SK-N-SH (cell line): ENCODE data around the gene CYFIP1. TPM values are rescaled to one million over a fixed set of nuclear protein-coding genes. Genes with fewer than 3 reads are reported as not detected.

ENCODE experiments used
- CTCF ChIA-PET: fragments of 300-600, 350-600 bp; formaldehyde crosslinking; extraction: SDS; loops from one replicate; lab custom pipeline; 2021; lab: Yijun Ruan, JAX
- POLR2A ChIA-PET: fragments of 350-600 bp; sonication (Branson Sonifier 250); formaldehyde crosslinking; extraction: SDS; loops from one replicate; lab custom pipeline; 2020; ENCODE audit warnings: antibody characterized with exemption, inconsistent platforms; lab: Yijun Ruan, JAX
- DNase-seq: peaks from one replicate; pipeline ENCODE4 v3.0.0; 2012
- H2AFZ ChIP-seq: fragments of 200-600 bp; sonication (generic); 2 replicates; pipeline ENCODE4 v1.8.1; 2016; ENCODE audit warnings: antibody characterized with exemption, mild to moderate bottlenecking, low read depth
- H3F3A ChIP-seq: fragments of 200-600 bp; sonication (generic); replicated peaks from 2 replicates; pipeline ENCODE3; 2016; ENCODE audit warnings: antibody characterized with exemption, mild to moderate bottlenecking; ENCODE audit not compliant: insufficient read depth
- H3K27ac ChIP-seq, 2 experiments: fragments of 200-500 bp in 1 of 2; fragments of 200-600 bp in 1 of 2; sonication (Bioruptor generic) in 1 of 2; sonication (generic), shearing (Covaris generic) in 1 of 2; 2 replicates each; pipeline versions ENCODE4 v1.5.1 to v1.6.1; 2014 to 2016; ENCODE audit warnings: low read depth in 2 of 2, inconsistent platforms in 1 of 2, low read length in 1 of 2, mild to moderate bottlenecking in 1 of 2, mixed read lengths in 1 of 2
- H3K27me3 ChIP-seq: fragments of 200-600 bp; sonication (generic), shearing (Covaris generic); 2 replicates; pipeline ENCODE4 v1.6.1; 2016; ENCODE audit warnings: mixed run types; ENCODE audit not compliant: insufficient read depth
- H3K36me3 ChIP-seq, 2 experiments: fragments of 200-500 bp in 1 of 2; fragments of 200-600 bp in 1 of 2; sonication (Bioruptor generic) in 1 of 2; sonication (generic) in 1 of 2; replicated peaks in 1 of 2; 2 replicates each; pipeline versions ENCODE3 to v1.5.1; 2014 to 2016; ENCODE audit warnings: low read length in 1 of 2, mild to moderate bottlenecking in 1 of 2; ENCODE audit not compliant: insufficient read depth in 2 of 2, control insufficient read depth in 1 of 2
- H3K4me1 ChIP-seq, 2 experiments: fragments of 200-500 bp in 1 of 2; fragments of 200-600 bp in 1 of 2; sonication (Bioruptor generic) in 1 of 2; sonication (generic), shearing (Covaris generic) in 1 of 2; 2 replicates each; pipeline versions ENCODE4 v1.5.1 to v1.6.1; 2014 to 2016; ENCODE audit warnings: low read depth in 1 of 2, low read length in 1 of 2, mixed run types in 1 of 2; ENCODE audit not compliant: insufficient read depth in 2 of 2, control insufficient read depth in 1 of 2
- H3K4me2 ChIP-seq: fragments of 200-600 bp; sonication (generic), shearing (Covaris generic); 2 replicates; pipeline ENCODE4 v1.6.1; 2017; ENCODE audit warnings: mixed run types
- H3K4me3 ChIP-seq, 2 experiments: fragments of 200-500 bp in 1 of 2; fragments of 200-600 bp in 1 of 2; sonication (Bioruptor generic) in 1 of 2; sonication (generic), shearing (Covaris generic) in 1 of 2; 2 replicates each; pipeline versions ENCODE4 v1.5.1 to v1.8.1; 2014 to 2016; ENCODE audit warnings: low read depth in 2 of 2, inconsistent platforms in 1 of 2, low read length in 1 of 2, mild to moderate bottlenecking in 1 of 2, mixed read lengths in 1 of 2, moderate library complexity in 1 of 2
- H3K79me2 ChIP-seq: fragments of 200-600 bp; sonication (generic); 2 replicates; pipeline ENCODE4 v1.8.1; 2017; ENCODE audit warnings: mild to moderate bottlenecking; ENCODE audit not compliant: insufficient read depth
- H3K9ac ChIP-seq: fragments of 200-600 bp; sonication (generic); 2 replicates; pipeline ENCODE4 v1.6.1; 2017; ENCODE audit warnings: mixed run types
- H3K9me2 ChIP-seq: fragments of 200-600 bp; sonication (generic); 2 replicates; pipeline ENCODE4 v1.6.1; 2017; ENCODE audit warnings: mixed run types
- H3K9me3 ChIP-seq: fragments of 200-600 bp; sonication (generic); 2 replicates; pipeline ENCODE4 v1.6.1; 2017; ENCODE audit warnings: mixed run types, mild to moderate bottlenecking, moderate library complexity
- H4K20me1 ChIP-seq: fragments of 200-600 bp; sonication (generic); 2 replicates; pipeline ENCODE4 v1.6.1; 2017; ENCODE audit warnings: mild to moderate bottlenecking, mixed run types; ENCODE audit not compliant: insufficient read depth
- EZH2phosphoT487 ChIP-seq: fragments of 200-600 bp; sonication (generic); IDR thresholded peaks from 2 replicates; pipeline ENCODE4 v1.6.1; 2017; ENCODE audit warnings: low read depth, mixed run types, mild to moderate bottlenecking, antibody characterized with exemption, moderate library complexity, borderline replicate concordance
- JUND ChIP-seq: IDR thresholded peaks from 2 replicates; pipeline ENCODE4 v1.4.0; 2012
- MEF2A ChIP-seq: IDR thresholded peaks from 2 replicates; pipeline ENCODE4 v1.4.0; 2012; ENCODE audit warnings: low read depth, borderline replicate concordance
- MXI1 ChIP-seq: IDR thresholded peaks from 2 replicates; pipeline ENCODE4 v1.6.1; 2012; ENCODE audit warnings: mild to moderate bottlenecking, low read depth, low read length, improper control_type of control experiment
- NRF1 ChIP-seq: IDR thresholded peaks from 2 replicates; pipeline ENCODE4 v1.6.1; 2012; ENCODE audit warnings: low read depth, mild to moderate bottlenecking, low read length
- POLR2AphosphoS5 ChIP-seq: IDR thresholded peaks from 2 replicates; pipeline ENCODE4 v1.6.1; 2012; ENCODE audit warnings: low read depth, low read length
- RAD21 ChIP-seq: IDR thresholded peaks from 2 replicates; pipeline ENCODE4 v1.6.1; 2012; ENCODE audit warnings: mild to moderate bottlenecking, low read length
- RCOR1 ChIP-seq: fragments of 150-350 bp; IDR thresholded peaks from 2 replicates; pipeline ENCODE4 v1.6.1; 2017; ENCODE audit warnings: antibody characterized with exemption, low read length
- RFX5 ChIP-seq: IDR thresholded peaks from 2 replicates; pipeline ENCODE4 v1.6.1; 2012; ENCODE audit warnings: mild to moderate bottlenecking, improper control_type of control experiment, low read length
- TAF1 ChIP-seq: IDR thresholded peaks from 2 replicates; pipeline ENCODE4 v1.6.1; 2012; ENCODE audit warnings: low read depth, mild to moderate bottlenecking, low read length, moderate library complexity, borderline replicate concordance
- WGBS: methylation state at CpG from one replicate; pipeline ENCODE4 v1.1.6; 2017; ENCODE audit warnings: low lambda C conversion rate; 5-methylcytosine and 5-hydroxymethylcytosine counted together
- polyA plus RNA-seq, 3 experiments: library from polyadenylated mRNA; depleted of rRNA; stranded (reverse); fragments of >200 nt; gene quantifications; 2 replicates each; pipeline ENCODE4 v1.2.3, GENCODE V29; 2012
- TF ChIP-seq, protein P1 (sequence below): fragments of 150-350 bp; IDR thresholded peaks from 2 replicates; pipeline ENCODE4 v1.6.1; 2016; ENCODE audit warnings: mild to moderate bottlenecking, low read depth, low read length
- TF ChIP-seq, protein P2 (sequence below): IDR thresholded peaks from 2 replicates; pipeline ENCODE4 v1.4.0; 2012; ENCODE audit warnings: low read depth, borderline replicate concordance
- TF ChIP-seq, protein P3 (sequence below): fragments of 200-600 bp; sonication (generic); IDR thresholded peaks from 2 replicates; pipeline ENCODE4 v1.6.1; 2017; ENCODE audit warnings: antibody characterized with exemption, mild to moderate bottlenecking, moderate library complexity
- TF ChIP-seq, protein P4 (sequence below): fragments of 150-350 bp; IDR thresholded peaks from 2 replicates; pipeline ENCODE4 v1.6.1; 2017; ENCODE audit warnings: antibody characterized with exemption, low read length, low read depth, borderline replicate concordance
- TF ChIP-seq, protein P5 (sequence below): IDR thresholded peaks from 2 replicates; pipeline ENCODE4; 2012
- TF ChIP-seq, protein P6 (sequence below): IDR thresholded peaks from 2 replicates; pipeline ENCODE4 v1.4.0; 2012; ENCODE audit warnings: low read depth, borderline replicate concordance

Gene CYFIP1
- polyA plus RNA-seq, 1 of the 3 experiments (the other 2 are of a cell fraction), result 53.4 TPM

DNA sequence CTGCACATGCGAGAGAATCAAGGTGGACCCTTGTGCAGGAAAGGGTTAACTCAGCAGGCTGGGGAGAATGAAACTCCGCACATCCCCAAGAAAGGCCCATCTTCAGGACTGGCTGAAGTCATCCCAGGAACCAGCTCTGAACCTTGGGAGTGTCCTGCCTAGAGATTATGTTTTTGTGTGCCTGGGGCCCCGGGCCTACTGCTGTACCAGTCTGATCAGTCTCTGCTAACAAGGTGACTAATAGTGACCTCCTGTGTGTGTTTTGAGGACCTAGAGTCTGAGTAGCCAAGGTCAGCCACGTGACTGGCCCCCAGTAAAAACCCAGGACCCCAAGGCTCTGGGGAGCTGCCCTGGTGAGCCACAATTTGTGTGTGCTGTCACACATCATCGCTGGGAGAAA lies 58.2 kb downstream of the CYFIP1 start:
- POLR2A ChIA-PET, result no interaction called here
- 93% methylated on average over 4 of the region's 5 CpGs for WGBS
- Histone ChIP-seq H3K4me3 (no peak overlapping the region), H3K36me3 (peaks cover 22 to 28% of the 10 kb centered on the region in 2 experiments), H3K9ac (no peak overlapping the region), H3K27me3 (no peaks in the 10 kb centered on the region), H3K27ac (no peak overlapping the region), H3K9me2 (no peaks in the 10 kb centered on the region), H3F3A (no peaks in the 10 kb centered on the region), H3K79me2 (no peaks in the 10 kb centered on the region), H3K4me2 (no peak overlapping the region), H4K20me1 (no peaks in the 10 kb centered on the region), H2AFZ (no peak overlapping the region), H3K4me1 (no peaks in the 10 kb centered on the region), H3K9me3 (no peaks in the 10 kb centered on the region)
- TF ChIP-seq RCOR1, result no peak
- TF ChIP-seq POLR2AphosphoS5, result no peak
- TF ChIP-seq RAD21, result no peak
- TF ChIP-seq MXI1, result no peak
- no peak for TF ChIP-seq TAF1
- TF ChIP-seq, protein P1, sequence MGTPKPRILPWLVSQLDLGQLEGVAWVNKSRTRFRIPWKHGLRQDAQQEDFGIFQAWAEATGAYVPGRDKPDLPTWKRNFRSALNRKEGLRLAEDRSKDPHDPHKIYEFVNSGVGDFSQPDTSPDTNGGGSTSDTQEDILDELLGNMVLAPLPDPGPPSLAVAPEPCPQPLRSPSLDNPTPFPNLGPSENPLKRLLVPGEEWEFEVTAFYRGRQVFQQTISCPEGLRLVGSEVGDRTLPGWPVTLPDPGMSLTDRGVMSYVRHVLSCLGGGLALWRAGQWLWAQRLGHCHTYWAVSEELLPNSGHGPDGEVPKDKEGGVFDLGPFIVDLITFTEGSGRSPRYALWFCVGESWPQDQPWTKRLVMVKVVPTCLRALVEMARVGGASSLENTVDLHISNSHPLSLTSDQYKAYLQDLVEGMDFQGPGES, result no peak
- no peak for TF ChIP-seq NRF1
- TF ChIP-seq RFX5, result no peak
- TF ChIP-seq EZH2phosphoT487, result no peak
- TF ChIP-seq, protein P2, sequence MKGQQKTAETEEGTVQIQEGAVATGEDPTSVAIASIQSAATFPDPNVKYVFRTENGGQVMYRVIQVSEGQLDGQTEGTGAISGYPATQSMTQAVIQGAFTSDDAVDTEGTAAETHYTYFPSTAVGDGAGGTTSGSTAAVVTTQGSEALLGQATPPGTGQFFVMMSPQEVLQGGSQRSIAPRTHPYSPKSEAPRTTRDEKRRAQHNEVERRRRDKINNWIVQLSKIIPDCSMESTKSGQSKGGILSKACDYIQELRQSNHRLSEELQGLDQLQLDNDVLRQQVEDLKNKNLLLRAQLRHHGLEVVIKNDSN, result no peak
- no peak for TF ChIP-seq MEF2A
- TF ChIP-seq, protein P3, sequence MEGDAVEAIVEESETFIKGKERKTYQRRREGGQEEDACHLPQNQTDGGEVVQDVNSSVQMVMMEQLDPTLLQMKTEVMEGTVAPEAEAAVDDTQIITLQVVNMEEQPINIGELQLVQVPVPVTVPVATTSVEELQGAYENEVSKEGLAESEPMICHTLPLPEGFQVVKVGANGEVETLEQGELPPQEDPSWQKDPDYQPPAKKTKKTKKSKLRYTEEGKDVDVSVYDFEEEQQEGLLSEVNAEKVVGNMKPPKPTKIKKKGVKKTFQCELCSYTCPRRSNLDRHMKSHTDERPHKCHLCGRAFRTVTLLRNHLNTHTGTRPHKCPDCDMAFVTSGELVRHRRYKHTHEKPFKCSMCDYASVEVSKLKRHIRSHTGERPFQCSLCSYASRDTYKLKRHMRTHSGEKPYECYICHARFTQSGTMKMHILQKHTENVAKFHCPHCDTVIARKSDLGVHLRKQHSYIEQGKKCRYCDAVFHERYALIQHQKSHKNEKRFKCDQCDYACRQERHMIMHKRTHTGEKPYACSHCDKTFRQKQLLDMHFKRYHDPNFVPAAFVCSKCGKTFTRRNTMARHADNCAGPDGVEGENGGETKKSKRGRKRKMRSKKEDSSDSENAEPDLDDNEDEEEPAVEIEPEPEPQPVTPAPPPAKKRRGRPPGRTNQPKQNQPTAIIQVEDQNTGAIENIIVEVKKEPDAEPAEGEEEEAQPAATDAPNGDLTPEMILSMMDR, result no peak
- TF ChIP-seq, protein P4, sequence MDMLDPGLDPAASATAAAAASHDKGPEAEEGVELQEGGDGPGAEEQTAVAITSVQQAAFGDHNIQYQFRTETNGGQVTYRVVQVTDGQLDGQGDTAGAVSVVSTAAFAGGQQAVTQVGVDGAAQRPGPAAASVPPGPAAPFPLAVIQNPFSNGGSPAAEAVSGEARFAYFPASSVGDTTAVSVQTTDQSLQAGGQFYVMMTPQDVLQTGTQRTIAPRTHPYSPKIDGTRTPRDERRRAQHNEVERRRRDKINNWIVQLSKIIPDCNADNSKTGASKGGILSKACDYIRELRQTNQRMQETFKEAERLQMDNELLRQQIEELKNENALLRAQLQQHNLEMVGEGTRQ, result no peak
- no peak for TF ChIP-seq JUND
- TF ChIP-seq, protein P5, sequence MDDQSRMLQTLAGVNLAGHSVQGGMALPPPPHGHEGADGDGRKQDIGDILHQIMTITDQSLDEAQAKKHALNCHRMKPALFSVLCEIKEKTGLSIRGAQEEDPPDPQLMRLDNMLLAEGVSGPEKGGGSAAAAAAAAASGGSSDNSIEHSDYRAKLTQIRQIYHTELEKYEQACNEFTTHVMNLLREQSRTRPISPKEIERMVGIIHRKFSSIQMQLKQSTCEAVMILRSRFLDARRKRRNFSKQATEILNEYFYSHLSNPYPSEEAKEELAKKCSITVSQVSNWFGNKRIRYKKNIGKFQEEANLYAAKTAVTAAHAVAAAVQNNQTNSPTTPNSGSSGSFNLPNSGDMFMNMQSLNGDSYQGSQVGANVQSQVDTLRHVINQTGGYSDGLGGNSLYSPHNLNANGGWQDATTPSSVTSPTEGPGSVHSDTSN, result no peak
- TF ChIP-seq, protein P6, sequence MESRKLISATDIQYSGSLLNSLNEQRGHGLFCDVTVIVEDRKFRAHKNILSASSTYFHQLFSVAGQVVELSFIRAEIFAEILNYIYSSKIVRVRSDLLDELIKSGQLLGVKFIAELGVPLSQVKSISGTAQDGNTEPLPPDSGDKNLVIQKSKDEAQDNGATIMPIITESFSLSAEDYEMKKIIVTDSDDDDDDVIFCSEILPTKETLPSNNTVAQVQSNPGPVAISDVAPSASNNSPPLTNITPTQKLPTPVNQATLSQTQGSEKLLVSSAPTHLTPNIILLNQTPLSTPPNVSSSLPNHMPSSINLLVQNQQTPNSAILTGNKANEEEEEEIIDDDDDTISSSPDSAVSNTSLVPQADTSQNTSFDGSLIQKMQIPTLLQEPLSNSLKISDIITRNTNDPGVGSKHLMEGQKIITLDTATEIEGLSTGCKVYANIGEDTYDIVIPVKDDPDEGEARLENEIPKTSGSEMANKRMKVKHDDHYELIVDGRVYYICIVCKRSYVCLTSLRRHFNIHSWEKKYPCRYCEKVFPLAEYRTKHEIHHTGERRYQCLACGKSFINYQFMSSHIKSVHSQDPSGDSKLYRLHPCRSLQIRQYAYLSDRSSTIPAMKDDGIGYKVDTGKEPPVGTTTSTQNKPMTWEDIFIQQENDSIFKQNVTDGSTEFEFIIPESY, result no peak
- CTCF ChIA-PET, result no interaction called here
- no peak for DNase-seq
